Measurements from ENCODE around the gene SCARB1. TPM values are rescaled to one million over a fixed set of nuclear protein-coding genes. Genes with fewer than 3 reads are reported as not detected.

Gene SCARB1
- polyA plus RNA-seq, 1 experiment = 10.3 TPM

DNA sequence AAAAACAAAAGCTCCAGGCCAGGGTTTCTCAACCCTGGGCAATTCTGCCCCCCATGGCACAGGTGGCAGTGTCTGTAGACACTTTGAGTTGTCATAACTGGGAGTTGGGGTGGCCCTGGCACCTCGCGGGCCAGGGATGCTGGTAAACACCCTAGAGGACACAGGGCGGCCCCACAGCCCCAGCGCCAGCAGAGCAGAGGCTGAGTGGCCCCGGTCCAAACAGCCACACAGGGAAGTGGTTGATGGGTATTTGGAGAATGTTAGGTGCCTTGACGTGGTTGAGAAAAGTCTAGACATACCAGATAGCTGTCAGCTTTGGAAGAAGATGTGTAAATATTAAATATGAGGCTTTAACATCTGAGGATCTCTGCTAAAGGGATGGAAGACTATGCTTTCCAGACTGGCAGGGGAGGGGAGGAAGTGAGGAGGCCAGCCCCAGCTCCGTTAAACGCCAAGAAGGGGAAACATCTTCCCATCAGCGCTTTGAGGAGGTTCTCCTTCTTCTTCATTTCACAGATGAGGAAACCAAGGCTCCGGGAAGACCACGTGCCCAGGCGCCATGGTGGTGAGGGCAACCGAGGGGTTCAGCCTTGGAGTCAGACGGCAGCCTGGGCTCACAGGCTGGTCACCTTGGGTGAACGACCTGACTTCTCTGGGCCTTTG is 103.7 kb downstream of the SCARB1 start:
- ChIA-PET POLR2A (no interaction called here), CTCF (interaction anchor here (0.6 kb wide), 1 partner anchor 208 kb away, joined by 5 read pairs; no protein-coding TSS in a partner anchor)
- TF ChIP-seq, protein P1, sequence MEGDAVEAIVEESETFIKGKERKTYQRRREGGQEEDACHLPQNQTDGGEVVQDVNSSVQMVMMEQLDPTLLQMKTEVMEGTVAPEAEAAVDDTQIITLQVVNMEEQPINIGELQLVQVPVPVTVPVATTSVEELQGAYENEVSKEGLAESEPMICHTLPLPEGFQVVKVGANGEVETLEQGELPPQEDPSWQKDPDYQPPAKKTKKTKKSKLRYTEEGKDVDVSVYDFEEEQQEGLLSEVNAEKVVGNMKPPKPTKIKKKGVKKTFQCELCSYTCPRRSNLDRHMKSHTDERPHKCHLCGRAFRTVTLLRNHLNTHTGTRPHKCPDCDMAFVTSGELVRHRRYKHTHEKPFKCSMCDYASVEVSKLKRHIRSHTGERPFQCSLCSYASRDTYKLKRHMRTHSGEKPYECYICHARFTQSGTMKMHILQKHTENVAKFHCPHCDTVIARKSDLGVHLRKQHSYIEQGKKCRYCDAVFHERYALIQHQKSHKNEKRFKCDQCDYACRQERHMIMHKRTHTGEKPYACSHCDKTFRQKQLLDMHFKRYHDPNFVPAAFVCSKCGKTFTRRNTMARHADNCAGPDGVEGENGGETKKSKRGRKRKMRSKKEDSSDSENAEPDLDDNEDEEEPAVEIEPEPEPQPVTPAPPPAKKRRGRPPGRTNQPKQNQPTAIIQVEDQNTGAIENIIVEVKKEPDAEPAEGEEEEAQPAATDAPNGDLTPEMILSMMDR (IDR thresholded peaks at IDR 0.05; ENCODE audit: low read depth, low read length) = no peak
- no peak for DNase-seq (ENCODE audit: low read depth, low spot score)
- Histone ChIP-seq H3K27ac (ENCODE audit: low read depth, low read length) (no peak overlapping the region), H3K27me3 (ENCODE audit: control insufficient read depth, insufficient read depth, low read length) (peaks cover 22% of the 10 kb centered on the region), H3K4me3 (ENCODE audit: low read depth, low read length) (no peak overlapping the region), H3K9me3 (ENCODE audit: control insufficient read depth, insufficient read depth, low read length) (peaks cover 14% of the 10 kb centered on the region)

DNA sequence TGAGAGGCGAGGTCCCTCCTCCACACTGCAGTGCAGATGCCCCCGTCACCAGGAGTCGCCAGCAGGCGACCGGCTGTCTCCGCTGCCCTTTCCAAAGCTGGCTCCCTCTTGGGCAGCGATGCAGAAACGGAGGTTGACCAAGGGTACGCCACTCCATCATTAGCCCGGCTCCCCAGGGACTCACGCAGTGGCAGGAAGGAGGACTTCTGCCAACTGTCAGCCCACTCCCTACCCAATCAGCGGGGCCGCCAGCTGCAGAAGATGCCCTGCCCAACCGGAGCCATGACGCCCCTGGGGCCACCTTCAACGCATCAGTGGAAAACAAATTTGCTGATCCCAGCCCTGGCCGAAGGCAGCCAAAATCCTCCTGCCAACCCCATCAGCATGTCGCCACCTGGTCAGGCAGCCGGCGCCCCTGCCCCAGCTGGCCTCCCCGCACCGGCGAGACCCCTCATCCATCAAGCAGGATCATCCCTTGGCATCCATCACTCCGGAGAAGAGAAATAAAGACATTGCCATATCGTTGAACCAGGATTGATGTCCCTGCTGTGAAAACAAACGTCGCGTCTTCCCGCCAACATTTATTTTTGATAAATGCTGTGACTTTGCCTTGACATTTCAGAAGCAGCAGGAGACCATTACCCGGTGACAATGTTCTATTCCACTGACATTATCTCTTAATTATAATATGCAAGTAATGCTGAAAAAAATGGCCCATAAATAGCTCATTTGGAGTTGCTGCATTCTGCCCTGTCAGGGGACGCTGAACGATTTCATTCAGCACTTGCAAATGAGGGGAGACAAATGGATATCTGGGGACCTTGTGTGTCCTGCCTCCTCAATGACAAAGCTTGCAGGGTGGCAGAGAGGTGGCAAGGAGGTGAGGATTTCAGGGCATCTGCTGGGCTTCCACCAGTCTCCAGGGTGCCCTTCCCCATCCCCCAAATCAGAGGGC is 105.1 kb downstream of the SCARB1 start:
- POLR2A ChIA-PET = interaction anchor here (0.6 kb wide), 1 partner anchor 45 kb away, joined by 3 read pairs; no protein-coding TSS in a partner anchor
- Histone ChIP-seq H3K9me3 (ENCODE audit: control insufficient read depth, insufficient read depth, low read length) (peaks cover 14% of the 10 kb centered on the region), H3K27me3 (ENCODE audit: control insufficient read depth, insufficient read depth, low read length) (peaks cover 22% of the 10 kb centered on the region), H3K27ac (ENCODE audit: low read depth, low read length) (no peak overlapping the region), H3K4me3 (ENCODE audit: low read depth, low read length) (no peak overlapping the region)
- CTCF ChIA-PET = no interaction called here
- TF ChIP-seq, protein P1 (IDR thresholded peaks at IDR 0.05; ENCODE audit: low read depth, low read length) = no peak
- no peak for DNase-seq (ENCODE audit: low read depth, low spot score)

DNA sequence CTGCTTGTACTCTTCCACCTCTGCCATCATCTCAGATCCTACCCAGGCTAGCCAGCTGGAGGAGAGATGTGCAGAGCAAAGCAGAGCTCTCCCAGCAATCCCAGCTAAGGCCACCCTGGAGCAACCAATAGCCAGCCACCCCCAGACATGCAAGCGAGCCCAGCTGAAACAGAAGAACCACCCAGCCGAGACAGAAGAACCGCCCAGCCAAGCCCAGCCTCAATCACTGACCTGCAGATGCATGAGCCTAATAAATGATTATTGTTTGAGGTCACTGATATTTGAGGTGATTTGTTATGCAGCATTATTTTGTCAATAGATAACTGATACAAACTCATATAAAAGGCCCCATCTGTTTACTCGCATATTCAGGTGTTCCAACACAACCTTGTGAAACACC is 106.3 kb downstream of the SCARB1 start:
- ChIA-PET CTCF (no interaction called here), POLR2A (no interaction called here)
- TF ChIP-seq, protein P1 (IDR thresholded peaks at IDR 0.05; ENCODE audit: low read depth, low read length) = no peak
- no peak for DNase-seq (ENCODE audit: low read depth, low spot score)
- peaks cover 24% of the 10 kb centered on the region for H3K27me3 ChIP-seq (ENCODE audit: control insufficient read depth, insufficient read depth, low read length)
- no peak overlapping the region for H3K27ac ChIP-seq (ENCODE audit: low read depth, low read length)
- no peak overlapping the region for H3K4me3 ChIP-seq (ENCODE audit: low read depth, low read length)
- H3K9me3 ChIP-seq (ENCODE audit: control insufficient read depth, insufficient read depth, low read length) = peaks cover 22% of the 10 kb centered on the region

DNA sequence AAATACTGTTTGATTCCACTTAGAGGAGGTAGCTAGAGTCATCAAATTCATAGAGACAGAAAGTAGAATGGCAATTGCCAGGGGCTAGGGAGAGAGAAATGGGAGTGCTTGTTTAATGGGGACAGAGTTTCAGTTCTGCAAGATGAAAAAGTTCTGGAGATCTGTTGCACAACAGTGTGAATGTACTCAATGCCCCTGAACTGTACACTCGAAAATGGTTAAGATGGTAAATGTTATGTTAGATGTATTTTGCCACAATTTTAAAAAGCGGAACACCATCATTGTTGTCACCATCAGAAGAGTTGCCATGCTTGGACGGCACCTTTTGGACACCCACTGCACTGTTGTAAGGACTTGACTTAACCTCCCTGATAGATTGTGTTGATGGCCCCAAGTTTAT is 106.9 kb downstream of the SCARB1 start:
- peaks cover 22% of the 10 kb centered on the region for H3K9me3 ChIP-seq (ENCODE audit: control insufficient read depth, insufficient read depth, low read length)
- CTCF ChIA-PET = no interaction called here
- POLR2A ChIA-PET = no interaction called here
- H3K4me3 ChIP-seq (ENCODE audit: low read depth, low read length) = no peak overlapping the region
- no peak overlapping the region for H3K27ac ChIP-seq (ENCODE audit: low read depth, low read length)
- H3K27me3 ChIP-seq (ENCODE audit: control insufficient read depth, insufficient read depth, low read length) = peaks cover 24% of the 10 kb centered on the region
- TF ChIP-seq, protein P1 (IDR thresholded peaks at IDR 0.05; ENCODE audit: low read depth, low read length) = no peak
- DNase-seq (ENCODE audit: low read depth, low spot score) = no peak

DNA sequence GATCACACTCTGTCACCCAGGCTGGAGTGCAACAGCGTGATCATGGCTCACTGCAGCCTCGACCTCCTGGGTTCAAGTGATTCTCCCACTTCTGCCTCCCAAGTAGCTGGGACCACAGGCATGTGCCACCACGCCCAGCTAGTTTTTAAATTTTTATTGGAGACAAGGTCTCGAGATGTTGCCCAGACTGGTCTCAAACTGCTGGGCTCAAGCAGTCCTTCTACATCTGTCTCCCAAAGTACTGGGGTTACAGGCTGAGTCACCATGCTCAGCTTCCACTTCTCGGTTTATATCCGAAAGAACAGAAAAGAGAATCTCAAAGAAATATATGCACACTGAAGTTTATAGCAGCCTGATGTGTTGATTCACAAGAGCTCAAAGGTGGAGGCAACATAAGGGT is 107.5 kb downstream of the SCARB1 start:
- TF ChIP-seq, protein P1 (IDR thresholded peaks at IDR 0.05; ENCODE audit: low read depth, low read length) = no peak
- Histone ChIP-seq H3K27me3 (ENCODE audit: control insufficient read depth, insufficient read depth, low read length) (peaks cover 22% of the 10 kb centered on the region), H3K27ac (ENCODE audit: low read depth, low read length) (no peak overlapping the region), H3K9me3 (ENCODE audit: control insufficient read depth, insufficient read depth, low read length) (peaks cover 22% of the 10 kb centered on the region), H3K4me3 (ENCODE audit: low read depth, low read length) (no peak overlapping the region)
- DNase-seq (ENCODE audit: low read depth, low spot score) = no peak
- ChIA-PET CTCF (interaction anchor here (2.0 kb wide), 1 partner anchor 10 kb away, joined by 20 read pairs; no protein-coding TSS in a partner anchor), POLR2A (no interaction called here)

All from AG04450 (cell line).